ENCODE data around the gene EMC10. TPM values are rescaled to one million over a fixed set of nuclear protein-coding genes. Genes with fewer than 3 reads are reported as not detected.

Gene EMC10
- total RNA-seq, 1 donor from 2014 or later, result 66.9 TPM

DNA sequence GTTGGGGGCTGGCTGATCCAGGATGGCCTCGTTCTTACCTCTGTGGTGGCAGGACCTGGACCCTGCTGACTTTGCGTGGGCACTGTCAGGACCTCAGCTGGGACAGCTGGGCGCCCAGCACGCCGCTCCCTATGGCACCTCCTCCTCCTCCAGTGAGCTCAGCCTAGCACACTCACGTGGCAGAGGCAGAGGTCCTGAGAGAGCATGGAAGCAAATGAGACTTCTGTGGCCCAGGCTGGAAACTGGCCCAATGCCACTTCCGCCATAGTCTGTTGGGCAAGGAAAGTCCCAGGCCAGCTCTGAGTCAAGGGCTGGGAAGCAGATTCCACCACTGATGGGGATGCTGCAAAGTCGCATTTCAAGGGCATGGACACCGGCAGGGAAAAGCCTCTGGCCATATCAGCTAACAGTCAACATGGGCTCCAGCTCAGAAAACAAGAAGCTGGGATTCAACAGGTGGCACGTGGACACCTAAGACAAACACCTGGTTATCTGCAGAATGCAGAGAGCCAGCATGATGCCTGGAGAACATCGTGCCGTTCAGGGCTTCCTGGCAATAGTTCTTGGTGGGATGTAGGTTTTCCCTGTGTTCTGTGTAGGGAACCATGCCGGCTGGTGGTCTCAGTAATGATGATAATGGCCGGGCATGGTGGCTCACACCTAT is 26.9 kb upstream of the EMC10 start:
- ATAC-seq, result no peak

DNA sequence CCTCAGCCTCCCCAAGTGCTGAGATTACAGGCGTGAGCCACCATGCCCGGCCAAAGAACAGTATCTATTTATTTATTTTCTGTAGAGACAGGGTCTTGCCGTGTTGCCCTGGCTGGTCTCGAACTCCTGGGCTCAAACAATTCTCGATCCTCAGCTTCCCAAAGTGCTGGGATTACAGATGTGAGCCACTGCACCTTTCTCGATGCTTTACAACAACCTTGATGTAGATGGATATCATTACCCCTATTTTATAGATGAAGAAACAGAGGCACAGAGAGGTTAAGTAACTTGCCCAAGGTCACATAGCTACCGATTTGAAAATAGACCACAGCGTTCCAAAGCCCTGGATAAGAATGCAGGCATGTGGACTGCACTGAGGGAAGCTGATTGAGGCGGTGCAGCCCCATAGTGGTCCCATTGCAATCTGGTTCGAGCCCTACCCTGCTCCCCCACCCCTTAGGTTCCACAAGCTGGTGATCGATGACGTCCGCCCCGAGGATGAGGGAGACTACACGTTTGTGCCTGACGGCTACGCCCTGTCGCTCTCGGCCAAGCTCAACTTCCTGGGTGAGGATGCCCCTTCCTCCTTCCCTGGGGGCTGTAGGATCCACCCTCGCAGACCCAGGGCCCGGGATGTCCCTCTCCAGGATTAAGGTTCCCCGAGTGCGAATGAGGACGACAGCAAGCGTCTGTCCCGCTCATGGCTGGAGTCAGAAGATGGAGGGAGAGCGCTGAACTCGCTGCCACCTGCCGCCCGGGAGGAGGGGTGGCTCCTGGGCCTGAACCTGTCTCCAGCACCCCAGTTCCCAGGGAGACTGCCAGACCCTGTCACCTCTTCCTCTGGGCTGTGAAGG is 25.7 kb upstream of the EMC10 start:
- DNase-seq (ENCODE audit: low spot score), result no peak
- no peak for ATAC-seq
- intact Hi-C loops (cut with DNase I), result no loop called here

More for the DNA sequence above, 26.9 kb upstream of the EMC10 start:
- no peak for DNase-seq (ENCODE audit: low spot score)
- intact Hi-C loops (cut with DNase I), result no loop called here

- intact Hi-C loops (cut with DNase I), result no loop called here
- no peak for ATAC-seq
- no peak for DNase-seq (ENCODE audit: low spot score)
These were observed 25.1 kb upstream of the EMC10 start for GRCh38 chr19:50451223-50451534.

- intact Hi-C loops (cut with DNase I), result no loop called here
- DNase-seq (ENCODE audit: low spot score) (no peak), ATAC-seq (no peak)
These were observed 23.1 kb upstream of the EMC10 start for GRCh38 chr19:50453243-50453642.

- DNase-seq (ENCODE audit: low spot score), result no peak
- no peak for ATAC-seq
- intact Hi-C loops (cut with DNase I), result no loop called here
These were observed 20.3 kb upstream of the EMC10 start for GRCh38 chr19:50455992-50456391.

GRCh38 chr19:50457300-50457699 is 19.0 kb upstream of the EMC10 start:
- intact Hi-C loops (cut with DNase I), result no loop called here
- DNase-seq (ENCODE audit: low spot score) (no peak), ATAC-seq (no peak)

- intact Hi-C loops (cut with DNase I), result no loop called here
- ATAC-seq, result no peak
- no peak for DNase-seq (ENCODE audit: low spot score)
These were observed 17.8 kb upstream of the EMC10 start for GRCh38 chr19:50458396-50459066.

GRCh38 chr19:50459067-50459456 is 17.2 kb upstream of the EMC10 start:
- no peak for DNase-seq (ENCODE audit: low spot score)
- intact Hi-C loops (cut with DNase I), result no loop called here
- no peak for ATAC-seq

DNA sequence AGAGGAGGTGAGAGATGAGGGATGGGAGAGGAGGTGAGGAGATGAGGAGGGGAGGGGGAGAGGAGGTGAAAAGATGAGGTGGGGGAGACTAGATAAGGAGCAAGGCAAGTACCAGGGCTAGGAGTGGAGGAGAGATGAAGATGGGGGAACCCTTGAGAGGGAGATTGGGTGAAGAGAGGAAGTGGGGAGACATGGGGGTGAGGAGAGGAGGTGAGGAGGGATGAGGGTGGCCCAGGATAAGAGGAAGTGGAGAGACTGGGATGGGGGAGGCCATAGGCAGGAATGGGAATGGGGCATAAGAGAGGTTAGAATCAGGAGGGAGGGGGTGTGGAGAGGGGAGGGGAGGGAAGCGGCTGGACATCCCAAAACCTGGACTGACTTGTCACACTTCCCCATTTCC is 16.7 kb upstream of the EMC10 start:
- no peak for DNase-seq (ENCODE audit: low spot score)
- intact Hi-C loops (cut with DNase I), result loop anchor here (5.0 kb wide), 1 partner anchor 92 kb away; the partner anchor contains the start of gene NAPSA
- no peak for ATAC-seq

- DNase-seq (ENCODE audit: low spot score) (no peak), ATAC-seq (no peak)
- intact Hi-C loops (cut with DNase I), result loop anchor here (5.0 kb wide), 1 partner anchor 93 kb away; the partner anchor contains the start of gene NAPSA
These were observed 16.0 kb upstream of the EMC10 start for GRCh38 chr19:50460161-50460765.

DNA sequence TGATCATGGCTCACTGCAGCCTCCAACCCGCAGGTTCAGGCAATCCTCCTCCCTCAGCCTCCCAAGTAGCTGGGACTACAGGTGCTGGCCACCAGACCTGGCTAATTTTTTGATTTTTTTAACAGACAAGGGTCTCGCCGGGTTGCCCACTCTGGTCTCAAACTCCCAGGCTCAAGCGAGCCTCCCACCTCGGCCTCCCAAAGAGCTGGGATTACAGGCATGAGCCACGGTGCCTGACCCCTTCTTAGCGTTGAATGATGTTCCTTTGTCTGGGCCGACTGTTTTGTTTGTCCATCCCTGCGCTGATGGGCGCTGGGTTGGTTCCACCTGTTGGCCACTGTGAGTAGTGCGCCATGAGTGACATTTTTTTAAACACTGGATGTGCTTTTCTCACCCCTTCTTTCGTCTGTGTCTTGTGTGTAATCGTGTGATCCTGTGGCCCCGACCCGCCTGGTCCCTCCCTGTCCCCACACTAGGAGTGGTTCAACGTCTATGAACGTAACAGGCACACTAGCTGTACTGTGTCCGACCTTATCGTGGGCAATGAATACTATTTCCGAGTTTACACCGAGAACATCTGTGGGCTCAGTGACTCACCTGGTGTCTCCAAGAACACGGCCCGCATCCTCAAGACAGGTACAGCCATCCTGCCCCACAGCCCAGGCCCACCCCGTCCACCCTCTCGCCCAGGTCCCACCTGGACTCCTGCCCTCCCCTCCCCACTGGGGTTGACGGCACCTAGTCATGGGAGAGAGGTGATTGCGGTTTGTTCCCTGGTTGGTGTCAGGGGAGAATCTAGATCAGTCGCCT is 15.0 kb upstream of the EMC10 start:
- intact Hi-C loops (cut with DNase I), result loop anchor here (5.0 kb wide), 1 partner anchor 94 kb away; the partner anchor contains the start of gene NAPSA
- ATAC-seq, result peak; percentile 80
- DNase-seq (ENCODE audit: low spot score), result peak; percentile 77

DNA sequence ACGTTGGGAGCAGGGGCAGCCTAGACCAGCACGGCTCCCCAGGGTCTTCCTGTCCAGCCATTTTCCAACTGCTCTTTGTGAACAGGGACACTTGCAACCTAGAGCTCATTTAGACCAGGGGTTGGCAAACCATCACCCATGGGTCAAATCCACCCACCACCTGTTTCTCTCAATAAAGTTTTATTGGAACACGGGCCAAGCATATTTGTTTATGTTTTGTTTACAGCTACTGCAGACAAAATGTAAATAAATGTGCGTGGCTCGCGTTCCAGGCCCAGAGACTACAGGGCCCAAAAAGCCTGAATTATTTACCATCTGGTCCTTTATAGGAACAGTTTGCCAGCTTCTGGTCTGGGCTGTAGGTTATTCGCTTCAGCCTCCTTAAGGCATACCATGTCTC is 13.3 kb upstream of the EMC10 start:
- ATAC-seq (no peak), DNase-seq (ENCODE audit: low spot score) (no peak)
- intact Hi-C loops (cut with DNase I), result loop anchor here (5.0 kb wide), 1 partner anchor 96 kb away; the partner anchor contains the start of gene NAPSA

GRCh38 chr19:50464348-50464747 is 12.0 kb upstream of the EMC10 start:
- DNase-seq (ENCODE audit: low spot score), result no peak
- no peak for ATAC-seq
- intact Hi-C loops (cut with DNase I), result loop anchor here (5.0 kb wide), 1 partner anchor 97 kb away; the partner anchor contains the start of gene NAPSA

- no peak for DNase-seq (ENCODE audit: low spot score)
- ATAC-seq, result no peak
- intact Hi-C loops (cut with DNase I), result loop anchor here (5.0 kb wide), 1 partner anchor 98 kb away; the partner anchor contains the start of gene NAPSA
These were observed 11.3 kb upstream of the EMC10 start for GRCh38 chr19:50465000-50465399.

GRCh38 chr19:50465986-50466705 is 10.2 kb upstream of the EMC10 start:
- intact Hi-C loops (cut with DNase I), result no loop called here
- ATAC-seq (no peak), DNase-seq (ENCODE audit: low spot score) (no peak)

DNA sequence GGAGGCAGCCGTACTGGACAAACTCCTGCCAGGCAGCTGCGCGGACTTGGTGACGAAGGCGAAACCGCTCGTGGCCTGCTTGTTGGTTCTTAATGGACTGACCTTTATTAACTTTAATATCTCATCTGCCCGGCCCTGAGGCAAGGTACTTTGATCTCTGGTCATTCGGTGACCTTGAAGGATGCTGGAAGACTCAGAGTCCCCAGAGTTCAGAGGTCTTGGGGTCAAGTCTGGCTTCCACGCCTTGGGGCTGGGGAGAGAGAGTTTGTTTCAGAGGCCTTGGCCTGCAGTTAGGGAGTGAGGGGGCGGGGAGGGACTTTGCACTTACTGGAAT is 9.6 kb upstream of the EMC10 start:
- intact Hi-C loops (cut with DNase I), result no loop called here

DNA sequence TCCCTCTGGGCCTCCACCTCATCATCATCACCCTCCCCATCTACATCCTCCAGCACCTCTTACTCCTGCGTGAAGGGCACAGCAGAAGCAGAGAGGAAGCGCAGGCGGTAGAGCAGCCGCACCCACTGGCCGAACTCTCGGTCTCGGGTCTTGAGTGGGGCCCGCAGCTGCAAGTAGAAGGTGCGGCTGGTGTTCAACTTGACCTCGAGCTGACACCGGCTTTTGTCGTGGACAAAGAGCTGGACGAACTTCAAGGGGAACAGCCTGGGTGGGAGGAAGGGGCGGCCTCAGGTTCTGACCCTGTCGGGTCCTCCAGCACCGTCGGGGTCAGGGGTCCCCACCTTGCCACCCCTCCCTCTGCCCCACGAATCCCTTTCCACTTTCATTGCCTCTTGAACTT is 8.7 kb upstream of the EMC10 start:
- no peak for ATAC-seq
- intact Hi-C loops (cut with DNase I), result no loop called here

More for the DNA sequence above, 9.6 kb upstream of the EMC10 start:
- DNase-seq (ENCODE audit: low spot score) (no peak), ATAC-seq (no peak)

DNA sequence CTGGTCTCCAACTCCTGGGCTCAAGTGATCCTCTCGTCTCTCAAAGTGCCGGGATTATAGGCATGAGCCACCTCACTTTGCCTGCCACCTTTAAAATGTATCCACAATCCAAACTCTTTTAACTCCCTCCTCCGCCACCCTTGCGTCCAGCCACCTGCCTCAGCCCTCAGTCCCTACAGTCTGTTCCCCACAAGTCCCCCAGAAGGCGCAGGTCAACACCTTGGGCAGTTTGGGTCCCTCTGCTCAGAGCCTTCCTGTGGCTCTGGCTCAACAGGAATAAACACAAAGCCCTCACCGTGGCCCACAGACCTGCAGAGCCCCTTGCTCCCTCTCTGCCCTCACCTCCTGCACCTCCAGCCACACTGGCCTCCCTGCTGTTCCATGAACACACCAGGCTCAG is 7.5 kb upstream of the EMC10 start:
- intact Hi-C loops (cut with DNase I), result no loop called here
- ATAC-seq (no peak), DNase-seq (ENCODE audit: low spot score) (no peak)

More for the DNA sequence above, 8.7 kb upstream of the EMC10 start:
- DNase-seq (ENCODE audit: low spot score), result no peak
